GM19397 (cell line): ENCODE measurements around the gene PCNX1.
"Not testable (repeated sequence)": the region's sequence is repeated elsewhere in the genome, so short reads cannot be mapped to it uniquely, and the experiment has no call there.

Experiments used
- ATAC-seq: cut with Tn5 transposase; IDR thresholded peaks from one replicate; pipeline ENCODE4 v1.9.1; 2021; ENCODE audit warnings: mild to moderate bottlenecking, moderate library complexity; ENCODE audit not compliant: unreplicated experiment

PCNX1 gene

GRCh38 chr14:71117839-71118743, 210.8 kb downstream of the PCNX1 start:
- no peak for ATAC-seq

GRCh38 chr14:71119075-71119474, 211.8 kb downstream of the PCNX1 start:
- no peak for ATAC-seq

GRCh38 chr14:71119832-71120231, 212.6 kb downstream of the PCNX1 start:
- ATAC-seq: no peak

- ATAC-seq: no peak
Observed at GRCh38 chr14:71121001-71121400, 213.7 kb downstream of the PCNX1 start.

- no peak for ATAC-seq
Observed at GRCh38 chr14:71121711-71122110, 214.5 kb downstream of the PCNX1 start.

GRCh38 chr14:71122866-71123565, 215.8 kb downstream of the PCNX1 start:
- ATAC-seq: no peak

GRCh38 chr14:71123579-71124135, 216.4 kb downstream of the PCNX1 start:
- ATAC-seq: no peak

- not testable (repeated sequence) for ATAC-seq
Observed at GRCh38 chr14:71129716-71130490, 222.6 kb downstream of the PCNX1 start.

GRCh38 chr14:71130491-71131179, 223.4 kb downstream of the PCNX1 start:
- ATAC-seq: no peak

- ATAC-seq: no peak
Observed at GRCh38 chr14:71133296-71133695, 226.0 kb downstream of the PCNX1 start.

- ATAC-seq: no peak
Observed at GRCh38 chr14:71135496-71135895, 228.2 kb downstream of the PCNX1 start.

- no peak for ATAC-seq
Observed at GRCh38 chr14:71135911-71136310, 228.7 kb downstream of the PCNX1 start.

- no peak for ATAC-seq
Observed at GRCh38 chr14:71136386-71137060, 229.3 kb downstream of the PCNX1 start.

GRCh38 chr14:71137536-71138447, 230.5 kb downstream of the PCNX1 start:
- no peak for ATAC-seq

GRCh38 chr14:71138448-71139293, 231.4 kb downstream of the PCNX1 start:
- no peak for ATAC-seq

- no peak for ATAC-seq
Observed at GRCh38 chr14:71139294-71139946, 232.2 kb downstream of the PCNX1 start.

- no peak for ATAC-seq
Observed at GRCh38 chr14:71140157-71140556, 232.9 kb downstream of the PCNX1 start.
